ENCODE data around the gene SPOP. TPM values are rescaled to one million over a fixed set of nuclear protein-coding genes. Genes with fewer than 3 reads are reported as not detected.

SPOP gene
- total and polyA plus RNA-seq, 8 donors = 14.2 to 42.3 (median 30.8) TPM

GRCh38 chr17:49715216-49715615 is 37.3 kb upstream of the SPOP start:
- FAIRE-seq = no peak
- Histone ChIP-seq H3K36me3 (peaks cover 0 to 9% (median 0%) of the 10 kb centered on the region in 3 donors), H3K4me3 (no peak overlapping the region), H3K27ac (peak overlapping the region in 3 of 4 donors; percentile 23 to 57 (median 41)), H3K4me1 (peaks cover 10 to 18% (median 18%) of the 10 kb centered on the region in 3 donors), H3K27me3 (no peaks in the 10 kb centered on the region), H3K9me3 (no peaks in the 10 kb centered on the region)
- intact Hi-C loops (cut with DNase I) = loop anchor here in 1 of 3 donors (10.0 kb wide), 1 partner anchor 50 kb away; the partner anchor contains the start of gene FAM117A
- peak in 1 of 4 donors; percentile 10 for ATAC-seq
- no peak for TF ChIP-seq CTCF (IDR thresholded peaks at IDR 0.05)
- 38 to 41% methylated on average over 4 of the region's 4 CpGs for WGBS, 2 donors
- no peak for DNase-seq

GRCh38 chr17:49708515-49709183 is 30.8 kb upstream of the SPOP start:
- TF ChIP-seq CTCF (IDR thresholded peaks at IDR 0.05) = no peak
- Histone ChIP-seq H3K36me3 (peaks cover 0 to 21% (median 13%) of the 10 kb centered on the region in 3 donors), H3K9me3 (no peaks in the 10 kb centered on the region), H3K4me1 (peaks cover 7 to 8% (median 7%) of the 10 kb centered on the region in 3 donors), H3K4me3 (peak overlapping the region in 2 of 4 donors; percentile 95 to 97), H3K27me3 (no peaks in the 10 kb centered on the region), H3K27ac (peak overlapping the region in 3 of 4 donors; percentile 34 to 96 (median 92))
- 59 to 61% methylated on average over 15 of the region's 15 CpGs for WGBS, 2 donors
- DNase-seq = peak in 2 of 6 donors; percentile 32 to 37
- intact Hi-C loops (cut with DNase I) = no loop called here
- no peak for FAIRE-seq
- ATAC-seq = no peak

- DNase-seq = peak; percentile 97 to 99 (median 99)
- peak within 1 kb of the TSS; percentile 87 to 97 (median 94) for H3K27ac ChIP-seq
- intact Hi-C loops (cut with DNase I) = no loop called here
- H3K4me3 ChIP-seq = peak within 1 kb of the TSS; percentile 84 to 100 (median 96)
- peaks cover 7 to 8% (median 7%) of the 10 kb centered on the region in 3 donors for H3K4me1 ChIP-seq
- H3K36me3 ChIP-seq = peaks cover 1 to 29% (median 20%) of the 10 kb centered on the region in 3 donors
- 1% methylated on average over 52 to 53 of the region's 53 CpGs for WGBS, 2 donors
- peak in 3 of 4 donors; percentile 31 to 49 (median 47) for TF ChIP-seq CTCF (IDR thresholded peaks at IDR 0.05)
- ATAC-seq = peak; percentile 98 to 100 (median 99)
- FAIRE-seq = peak; percentile 91
- no peaks in the 10 kb centered on the region for H3K27me3 ChIP-seq
- no peaks in the 10 kb centered on the region for H3K9me3 ChIP-seq
These were observed 30.0 kb upstream of the SPOP start, which contains the start of gene SLC35B1 for GRCh38 chr17:49707608-49708514. SLC35B1 (minus strand) TSS chr17:49707964; CDS start chr17:49707833, 131 bp downstream.

GRCh38 chr17:49707246-49707607 is 29.3 kb upstream of the SPOP start:
- H3K27ac ChIP-seq = peak overlapping the region; percentile 87 to 97 (median 94)

More at GRCh38 chr17:49707246-49707607, 29.3 kb upstream of the SPOP start:
- intact Hi-C loops (cut with DNase I) = no loop called here
- Histone ChIP-seq H3K4me1 (peaks cover 7 to 8% (median 7%) of the 10 kb centered on the region in 3 donors), H3K27me3 (no peaks in the 10 kb centered on the region), H3K36me3 (peaks cover 3 to 35% (median 20%) of the 10 kb centered on the region in 3 donors), H3K9me3 (no peaks in the 10 kb centered on the region), H3K4me3 (peak overlapping the region; percentile 84 to 100 (median 96))
- TF ChIP-seq CTCF (IDR thresholded peaks at IDR 0.05) = no peak
- ATAC-seq = no peak
- 1% methylated on average over 12 of the region's 12 CpGs for WGBS, 2 donors
- FAIRE-seq = no peak
- no peak for DNase-seq
